HG03196 (cell line): ENCODE results near the gene PGPEP1.
A peak's percentile ranks its signal among the peaks of the same experiment; 100 is the strongest.

ENCODE experiments used
- ATAC-seq: cut with Tn5 transposase; IDR thresholded peaks from one replicate; pipeline ENCODE4 v1.9.1; 2021; ENCODE audit not compliant: unreplicated experiment

Gene PGPEP1

DNA sequence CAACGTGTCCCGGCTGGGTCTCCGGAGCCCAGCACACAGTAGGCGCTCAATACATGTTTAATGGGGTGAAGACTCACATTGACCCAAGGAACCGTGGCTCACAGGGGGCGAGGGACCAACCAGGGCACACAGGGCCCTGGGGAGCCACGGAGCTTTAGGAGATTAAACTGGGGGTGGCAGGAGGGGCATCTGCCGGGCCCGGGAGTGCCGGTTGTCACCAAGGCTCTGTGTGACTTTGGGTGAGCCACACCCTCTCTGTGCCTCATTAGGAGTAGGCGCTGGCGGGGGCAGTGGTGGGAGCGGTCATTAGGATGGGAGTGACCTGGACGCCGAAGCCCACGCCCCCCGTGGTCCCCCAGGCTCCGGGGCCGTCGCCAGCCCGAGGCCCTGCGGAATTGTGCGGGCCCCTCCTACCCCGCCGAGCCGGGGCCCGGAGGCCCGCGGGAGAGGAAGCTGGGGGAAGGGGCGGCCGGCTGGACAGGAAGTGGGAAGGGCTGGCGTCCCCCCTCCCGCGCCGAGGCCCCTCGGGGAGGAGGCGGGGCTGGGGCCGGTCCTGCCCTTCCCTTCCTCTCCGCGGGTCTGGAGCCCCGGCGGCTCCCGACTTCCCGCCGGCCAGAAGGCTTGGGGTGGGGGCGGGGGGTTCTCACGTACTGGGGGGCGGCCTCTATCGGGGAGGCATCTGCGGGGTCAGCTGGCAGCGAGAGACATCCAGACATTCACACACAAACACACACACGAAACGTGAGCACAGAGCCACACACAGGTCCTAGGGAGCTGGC lies 77.0 kb downstream of the PGPEP1 start:
- no peak for ATAC-seq

DNA sequence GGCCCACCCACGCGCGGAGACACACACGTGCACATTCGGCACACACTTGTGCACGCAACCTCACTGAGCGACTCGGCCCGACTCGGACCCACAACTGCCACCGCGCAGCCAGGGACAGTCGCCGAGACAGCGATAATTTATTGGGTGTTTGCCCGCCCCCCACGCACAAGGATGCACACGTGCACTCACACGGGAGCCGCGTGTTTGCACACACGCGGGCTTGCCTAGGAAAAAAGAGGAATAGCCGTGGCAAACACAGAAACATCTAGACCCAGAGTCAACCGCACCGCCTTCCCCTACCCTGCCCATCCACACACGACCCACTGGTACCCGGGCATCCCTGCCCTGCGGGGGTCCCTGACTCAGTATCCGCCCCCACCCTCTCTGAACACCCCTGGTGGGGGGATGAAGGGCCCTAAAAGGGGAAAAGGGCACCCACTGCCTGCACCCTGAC lies 77.7 kb downstream of the PGPEP1 start:
- no peak for ATAC-seq

- peak; percentile 6 for ATAC-seq
These were observed 78.2 kb downstream of the PGPEP1 start for GRCh38 chr19:18418483-18419194.

- ATAC-seq, result peak; percentile 37
These were observed 78.8 kb downstream of the PGPEP1 start, which contains the start of gene SSBP4 for GRCh38 chr19:18419195-18419698. Gene SSBP4, plus strand, starts transcription at chr19:18419398. Its CDS starts 251 bp downstream, at chr19:18419649.
